Left cardiac atrium (tissue), 4 donors: Measurements from ENCODE around the gene RIPK3. TPM values are rescaled to one million over a fixed set of nuclear protein-coding genes. Genes with fewer than 3 reads are reported as not detected.
"Not testable (repeated sequence)": the region's sequence is repeated elsewhere in the genome, so short reads cannot be mapped to it uniquely, and the experiment has no call there.

Experiments used
- ATAC-seq, 2 donors: fragments of 200-7000 bp; cut with Tn5 transposase; one replicate each; pipeline ENCODE4 v1.9.1; 2020; ENCODE audit warnings: mild to moderate bottlenecking in 2 of 2, moderate library complexity in 2 of 2
- DNase-seq: peaks from one replicate; pipeline ENCODE4 v3.0.0-alpha.2; 2020
- intact Hi-C, 2 donors: fragments of 100-400 bp; cut with DNase I; formaldehyde crosslinking; loops; one replicate each; pipeline versions ENCODE4 v1.14.1 to v1.15.1; 2022 to 2023
- total RNA-seq, 2 donors: library from RNA; stranded (reverse); fragmentation: NEBNext Ultra II Directional; extraction: Animal tissue kit (Norgen Biotek cat#: 25700); gene quantifications; one replicate each; pipeline ENCODE4 v1.2.1, GENCODE V29; 2021
- donor health status: DM: no; HTN: yes; CAD: no.
- donor health status: DM: no; HTN: yes; CAD: no; lungs with severe emphysema.
- donor health status: DM: yes; HTN: yes; CAD: no.
- donor health status: Dilated cardiomyopathy.

Gene RIPK3
- total RNA-seq, 2 donors from 2014 or later = 6.5 to 6.7 TPM

GRCh38 chr14:24371605-24372004 is 31.8 kb upstream of the RIPK3 start:
- intact Hi-C loops, ATAC-seq, DNase-seq: not testable (repeated sequence)

GRCh38 chr14:24370748-24371147 is 31.0 kb upstream of the RIPK3 start:
- DNase-seq = no peak
- intact Hi-C loops = no loop called here
- no peak for ATAC-seq

- intact Hi-C loops = loop anchor here (2.0 to 5.0 kb wide), 3 partner anchors 32 to 62 kb away; no protein-coding TSS in a partner anchor
- DNase-seq (no peak), ATAC-seq (no peak)
These were observed 30.3 kb upstream of the RIPK3 start for GRCh38 chr14:24369907-24370687.

GRCh38 chr14:24369463-24369862 is 29.7 kb upstream of the RIPK3 start:
- ATAC-seq (no peak), DNase-seq (no peak)
- intact Hi-C loops = loop anchor here (2.0 to 5.0 kb wide), 3 partner anchors 33 to 63 kb away; no protein-coding TSS in a partner anchor

- DNase-seq = peak; percentile 61
- intact Hi-C loops = loop anchor here (2.0 to 5.0 kb wide), 3 partner anchors 34 to 64 kb away; no protein-coding TSS in a partner anchor
- ATAC-seq = peak; percentile 4 to 21
These were observed 28.9 kb upstream of the RIPK3 start for GRCh38 chr14:24368562-24369252.

GRCh38 chr14:24368212-24368561 is 28.4 kb upstream of the RIPK3 start:
- no peak for DNase-seq
- intact Hi-C loops = loop anchor here (2.0 to 5.0 kb wide), 3 partner anchors 34 to 64 kb away; no protein-coding TSS in a partner anchor
- ATAC-seq = no peak

GRCh38 chr14:24367514-24368211 is 27.9 kb upstream of the RIPK3 start, which contains the start of gene NFATC4:
Gene NFATC4 (plus strand): TSS chr14:24368184. CDS start chr14:24368341, 157 bp downstream.
- intact Hi-C loops = loop anchor here (2.0 to 5.0 kb wide), 3 partner anchors 35 to 65 kb away; no protein-coding TSS in a partner anchor
- ATAC-seq = peak; percentile 29 to 42
- peak; percentile 84 for DNase-seq

- peak; percentile 54 to 81 for ATAC-seq
- DNase-seq = peak; percentile 89
- intact Hi-C loops = loop anchor here (5.0 kb wide), 2 partner anchors 35 to 65 kb away; no protein-coding TSS in a partner anchor
These were observed 27.1 kb upstream of the RIPK3 start for GRCh38 chr14:24366721-24367513.

GRCh38 chr14:24366413-24366720 is 26.6 kb upstream of the RIPK3 start:
- intact Hi-C loops = loop anchor here (5.0 kb wide), 2 partner anchors 36 to 66 kb away; no protein-coding TSS in a partner anchor
- ATAC-seq (peak in 1 of 2 donors; percentile 82), DNase-seq (no peak)

- ATAC-seq (peak; percentile 42 to 48), DNase-seq (peak; percentile 90)
- intact Hi-C loops = loop anchor here (5.0 kb wide), 2 partner anchors 36 to 66 kb away; no protein-coding TSS in a partner anchor
These were observed 26.0 kb upstream of the RIPK3 start for GRCh38 chr14:24365600-24366412.

GRCh38 chr14:24364841-24365240 is 25.1 kb upstream of the RIPK3 start:
- ATAC-seq = no peak
- intact Hi-C loops = loop anchor here (5.0 kb wide), 2 partner anchors 37 to 67 kb away; no protein-coding TSS in a partner anchor
- no peak for DNase-seq

- no peak for DNase-seq
- intact Hi-C loops = no loop called here
- ATAC-seq = no peak
These were observed 23.6 kb upstream of the RIPK3 start for GRCh38 chr14:24363401-24363800.

GRCh38 chr14:24362241-24362960 is 22.6 kb upstream of the RIPK3 start:
- DNase-seq = no peak
- no peak for ATAC-seq
- intact Hi-C loops = no loop called here

- no peak for ATAC-seq
- DNase-seq = no peak
- intact Hi-C loops = no loop called here
These were observed 21.5 kb upstream of the RIPK3 start for GRCh38 chr14:24361326-24361725.

GRCh38 chr14:24360281-24360680 is 20.5 kb upstream of the RIPK3 start:
- ATAC-seq = no peak
- intact Hi-C loops = no loop called here
- DNase-seq = no peak

- ATAC-seq (no peak), DNase-seq (no peak)
- intact Hi-C loops = no loop called here
These were observed 16.4 kb upstream of the RIPK3 start for GRCh38 chr14:24356208-24356607.

- intact Hi-C loops = no loop called here
- DNase-seq = no peak
- ATAC-seq = no peak
These were observed 15.2 kb upstream of the RIPK3 start for GRCh38 chr14:24355009-24355408.
